Right ventricle myocardium superior (tissue), 1 donor: ENCODE results near the gene RTN1. TPM values are rescaled to one million over a fixed set of nuclear protein-coding genes. Genes with fewer than 3 reads are reported as not detected.

ENCODE experiments used
- ATAC-seq: fragments of 200-7000 bp; cut with Tn5 transposase; one replicate; pipeline ENCODE4 v1.9.1; 2020; ENCODE audit warnings: mild to moderate bottlenecking; ENCODE audit not compliant: poor library complexity
- DNase-seq: peaks from one replicate; pipeline ENCODE4 v3.0.0-alpha.2; 2020
- intact Hi-C: fragments of 100-400 bp; cut with DNase I; formaldehyde crosslinking; loops from one replicate; pipeline ENCODE4 v1.11.2; 2022
- microRNA-seq: library from miRNA; unstranded; fragments of <30 nt; microRNA quantifications from one replicate; pipeline ENCODE4 v1.2.0, GENCODE V29; 2020
- total RNA-seq: library from RNA; stranded (reverse); fragmentation: NEBNext Ultra II Directional; extraction: Animal tissue kit (Norgen Biotek cat#: 25700); gene quantifications from one replicate; pipeline ENCODE4 v1.2.1, GENCODE V29; 2021
- donor health status: DM: no; HTN: yes; CAD: no; lungs with severe emphysema.

Gene RTN1
- total RNA-seq, 1 donor from 2014 or later, result 1.1 TPM

DNA sequence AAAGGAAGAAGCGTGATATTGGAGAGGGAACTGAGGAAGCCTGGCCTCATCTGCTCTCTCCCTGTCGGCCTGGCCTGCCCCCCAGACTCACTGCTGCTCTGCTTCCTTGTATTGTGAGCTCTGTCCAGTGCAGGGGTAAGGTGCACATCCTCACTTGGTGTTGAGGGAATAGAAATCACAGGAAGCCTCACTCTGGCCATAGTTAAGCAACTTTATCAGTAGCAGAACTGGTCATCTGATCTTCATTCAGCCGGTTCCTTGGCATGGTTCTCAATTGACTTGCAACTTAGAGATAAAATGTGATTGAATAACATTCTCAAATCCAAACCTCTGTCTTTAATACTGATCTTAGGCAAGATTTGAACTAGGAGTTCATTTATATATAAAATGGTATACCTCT lies 282.5 kb downstream of the RTN1 start:
- no peak for DNase-seq
- ATAC-seq, result no peak
- intact Hi-C loops, result no loop called here

DNA sequence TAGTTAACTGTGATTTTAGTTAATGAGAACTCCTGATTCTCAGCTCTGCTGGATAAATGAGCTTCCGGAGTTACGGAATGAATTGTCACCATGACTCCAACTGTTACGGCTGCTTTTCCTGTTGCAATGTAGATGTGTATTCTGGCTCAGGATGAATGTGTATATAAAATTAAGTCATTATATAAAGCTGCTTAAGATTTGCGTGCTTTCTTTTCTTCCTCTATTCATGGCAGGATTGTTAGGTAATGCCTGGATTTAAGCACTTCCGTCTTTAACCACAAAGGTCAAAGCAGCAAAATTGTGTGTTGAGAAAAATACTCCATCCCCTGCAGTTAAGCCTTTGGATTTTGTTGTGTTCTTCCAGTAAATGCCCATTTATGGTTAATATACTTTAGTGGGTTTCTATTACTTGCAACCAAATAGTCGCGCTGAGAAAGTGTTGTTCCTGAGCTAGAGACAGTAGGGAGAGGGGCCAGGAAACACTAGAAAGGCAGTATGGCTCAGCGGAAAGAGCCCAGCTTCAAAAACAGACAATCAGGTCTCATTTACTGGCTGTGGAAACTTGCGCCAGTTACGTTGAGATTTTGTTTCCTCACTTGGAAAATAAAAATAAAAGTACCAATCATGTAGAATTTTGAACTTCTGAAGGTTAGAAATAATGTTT lies 284.6 kb downstream of the RTN1 start:
- ATAC-seq, result no peak
- no peak for DNase-seq
- intact Hi-C loops, result no loop called here

DNA sequence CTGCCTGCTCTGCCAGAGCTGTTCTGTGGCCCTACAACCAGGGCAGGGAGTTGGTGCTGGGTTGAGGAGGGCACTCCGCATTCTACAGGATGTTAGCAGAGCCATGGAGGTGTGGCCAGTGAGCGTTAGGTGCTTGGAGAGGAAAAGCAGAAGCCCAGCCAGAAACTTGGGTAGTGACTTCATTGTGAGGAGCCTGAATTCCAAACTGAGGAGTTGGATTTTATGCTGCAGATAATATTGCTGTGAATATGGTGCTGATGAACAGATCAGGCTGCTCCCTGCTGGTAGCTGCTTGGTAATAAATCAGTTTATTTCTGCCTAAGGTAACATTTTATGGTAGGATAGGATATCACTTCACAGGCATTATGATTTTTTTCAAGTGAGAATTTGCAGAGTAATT lies 286.8 kb downstream of the RTN1 start:
- DNase-seq (no peak), ATAC-seq (no peak)
- intact Hi-C loops, result no loop called here

DNA sequence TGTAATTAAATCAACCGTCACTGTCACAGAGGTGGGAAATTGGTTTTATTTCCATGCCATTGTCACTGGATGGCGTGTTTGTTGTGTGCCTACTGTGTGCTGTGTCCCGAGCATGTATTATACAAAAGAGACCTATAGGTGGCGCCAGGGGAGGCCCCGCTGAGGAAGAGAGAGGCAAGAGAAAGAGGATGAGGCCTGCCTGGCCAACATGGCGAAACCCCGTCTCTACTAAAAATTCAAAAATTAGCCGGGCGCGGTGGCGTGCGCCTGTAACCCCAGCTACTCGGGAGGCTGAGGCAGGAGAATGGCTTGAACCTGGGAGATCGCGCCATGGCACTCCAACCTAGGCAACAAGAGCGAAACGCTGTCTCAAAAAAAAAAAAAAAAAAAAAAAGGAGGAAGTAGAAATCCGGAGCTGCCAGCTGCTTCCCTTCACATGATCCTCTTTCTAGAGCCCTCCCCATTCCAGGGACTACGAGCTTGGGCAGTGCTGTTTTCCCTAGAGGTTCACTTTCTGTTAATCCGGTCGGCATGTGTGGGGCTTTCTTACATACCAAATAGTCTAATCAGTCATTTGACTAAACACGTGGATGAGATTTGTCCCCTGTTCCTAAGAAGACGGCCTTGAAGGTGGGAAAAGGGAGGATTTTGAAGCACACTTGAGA lies 287.6 kb downstream of the RTN1 start:
- intact Hi-C loops, result no loop called here
- ATAC-seq (peak; percentile 48), DNase-seq (no peak)

DNA sequence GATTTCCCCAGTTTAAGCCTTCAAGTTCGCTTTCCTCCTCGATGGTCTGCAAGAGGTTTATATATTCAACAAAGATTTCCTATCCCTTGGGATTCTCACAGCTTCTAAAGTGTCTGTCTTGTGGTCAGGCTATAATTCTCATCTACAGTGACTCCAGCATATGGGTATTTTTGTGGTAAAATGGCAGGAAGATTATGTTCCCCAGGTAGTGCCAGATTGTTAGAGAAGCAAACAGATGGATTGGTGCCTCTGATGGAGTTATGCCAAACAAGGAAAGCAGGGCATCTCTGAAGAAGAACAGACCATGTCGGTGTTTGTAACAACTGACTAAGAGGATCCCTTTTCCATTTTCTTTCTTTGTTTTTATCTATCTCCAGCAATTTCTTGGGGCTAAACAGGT lies 288.4 kb downstream of the RTN1 start:
- intact Hi-C loops, result no loop called here
- no peak for DNase-seq
- ATAC-seq, result no peak

DNA sequence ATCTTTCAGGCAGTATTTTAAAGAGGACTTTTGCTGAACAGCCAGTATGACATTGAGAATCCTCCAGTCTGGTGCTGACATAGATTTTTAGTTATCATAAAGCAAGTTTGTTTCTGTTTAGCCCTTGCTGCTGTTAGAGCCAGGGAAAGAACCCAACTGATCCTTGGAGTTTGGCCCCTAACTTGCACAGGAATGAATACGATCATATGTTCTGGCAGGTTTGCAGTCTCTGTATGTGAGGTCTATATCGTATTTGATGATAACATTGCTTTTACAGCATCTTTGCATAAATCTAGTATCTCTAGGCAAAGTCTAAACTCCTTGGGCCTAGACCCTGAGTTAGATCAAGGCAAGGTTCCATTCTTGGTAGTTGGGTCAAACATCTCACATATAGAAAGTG lies 289.7 kb downstream of the RTN1 start:
- intact Hi-C loops, result no loop called here
- ATAC-seq (no peak), DNase-seq (no peak)

DNA sequence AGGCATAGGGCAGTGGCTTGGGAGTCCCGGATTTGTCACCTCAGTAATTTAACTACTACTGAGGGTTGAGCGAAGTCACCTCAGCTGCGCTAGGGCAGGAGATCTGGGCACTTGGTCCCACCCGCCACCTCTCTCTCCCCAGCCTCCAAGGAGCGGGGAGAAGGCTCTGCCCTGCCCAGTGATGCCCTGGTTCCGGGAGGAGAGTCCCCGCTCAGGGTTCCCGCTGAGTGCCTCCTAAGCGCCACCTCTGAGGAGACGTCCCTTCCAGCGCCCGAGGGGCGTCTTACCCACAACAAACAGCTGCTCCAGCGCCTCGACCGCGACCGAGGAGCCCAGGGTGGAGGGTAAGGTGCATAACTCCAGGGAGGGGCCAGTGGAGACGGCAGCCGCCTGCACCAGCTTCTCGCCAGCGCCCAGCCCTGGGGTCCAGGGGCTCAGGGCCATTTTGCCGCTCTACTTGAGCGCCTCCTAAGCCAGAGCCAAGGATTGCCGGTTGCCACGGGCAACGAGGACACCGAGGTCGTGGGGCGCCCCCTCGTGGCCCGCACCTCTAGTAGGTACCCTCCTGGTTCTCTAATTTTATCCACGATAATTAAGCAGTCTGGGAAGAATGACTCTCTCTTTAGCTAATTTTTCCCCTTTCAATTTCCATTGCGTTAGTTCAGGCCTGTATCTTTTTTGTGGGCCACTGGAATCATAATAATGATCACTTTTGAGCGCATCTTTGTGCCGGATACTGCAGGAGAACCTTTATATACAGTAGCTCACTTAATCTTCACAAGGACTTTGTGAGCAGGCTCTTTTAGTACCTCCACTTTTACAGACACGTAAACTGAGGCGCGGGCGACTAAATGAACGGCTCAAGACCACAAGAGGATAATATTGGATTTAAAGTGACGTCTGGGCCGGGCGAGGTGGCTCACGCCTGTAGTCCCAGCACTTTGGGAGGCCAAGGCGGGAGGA lies 294.0 kb downstream of the RTN1 start, which contains the start of gene CCDC175:
TSS of gene CCDC175 (minus strand) at position 481 of the 963 bp plus-strand sequence. CDS start at position 444, 37 bp downstream.
- ATAC-seq (peak; percentile 97), DNase-seq (peak; percentile 92)
- intact Hi-C loops, result no loop called here

DNA sequence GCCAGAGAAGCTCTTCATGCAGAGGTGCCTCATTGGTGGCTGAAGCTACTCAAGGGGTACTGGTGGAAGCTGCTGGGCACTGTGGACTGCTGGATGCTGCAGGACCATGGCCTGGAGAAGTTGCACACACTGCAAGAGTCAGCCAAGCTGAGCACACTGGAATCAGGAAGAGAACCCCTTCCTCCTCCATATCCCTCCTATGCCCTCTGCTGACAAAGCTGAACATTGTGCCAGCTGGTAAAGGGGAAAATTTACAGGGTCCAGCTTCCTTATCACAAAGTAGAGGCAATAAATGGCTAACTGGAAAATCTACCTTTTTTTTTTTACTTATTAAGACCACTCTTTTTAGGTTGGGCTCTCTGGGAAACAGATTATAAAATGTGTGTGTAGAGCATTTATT lies 300.5 kb downstream of the RTN1 start:
- intact Hi-C loops, result no loop called here
- no peak for DNase-seq
- ATAC-seq, result no peak

DNA sequence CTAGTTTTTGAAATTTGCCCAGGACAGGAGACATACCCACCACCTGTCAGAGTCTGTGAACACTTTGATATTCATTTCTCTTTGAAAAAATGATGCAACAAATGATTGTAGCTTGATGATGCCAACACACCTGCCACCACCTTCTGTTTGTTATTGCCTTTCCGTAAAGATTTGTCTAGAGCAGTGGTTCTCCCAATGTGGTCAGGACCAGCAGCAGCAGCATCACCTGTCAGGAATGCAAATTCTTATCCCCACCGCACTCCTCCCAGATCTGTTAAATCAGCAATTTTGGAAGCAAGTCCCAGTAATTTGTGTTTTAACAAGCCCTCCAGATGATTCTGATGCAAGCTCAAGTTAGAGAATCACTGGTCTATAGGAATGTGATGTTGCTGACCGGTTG lies 303.9 kb downstream of the RTN1 start:
- ATAC-seq, result no peak
- DNase-seq, result no peak
- intact Hi-C loops, result no loop called here

DNA sequence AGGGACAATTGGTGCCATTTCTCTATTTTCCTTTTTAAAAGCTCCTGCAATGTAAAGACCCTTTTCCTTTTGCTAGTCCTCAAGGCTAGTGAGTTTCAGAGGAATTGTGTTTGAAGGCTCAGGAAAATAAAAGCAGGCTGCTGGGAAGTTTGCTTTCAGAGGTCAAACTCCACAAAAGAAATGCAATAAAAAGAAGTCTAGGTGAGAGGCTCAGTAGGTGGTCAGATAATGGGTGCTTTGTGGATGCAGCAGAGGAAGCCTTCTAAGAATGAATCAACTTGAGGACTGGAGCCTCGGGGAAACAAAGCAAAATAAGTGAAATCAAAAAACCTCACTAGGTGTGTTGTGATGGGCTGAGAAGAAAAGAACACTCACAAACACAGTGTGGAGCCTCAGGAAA lies 304.3 kb downstream of the RTN1 start:
- intact Hi-C loops, result no loop called here
- no peak for ATAC-seq

DNA sequence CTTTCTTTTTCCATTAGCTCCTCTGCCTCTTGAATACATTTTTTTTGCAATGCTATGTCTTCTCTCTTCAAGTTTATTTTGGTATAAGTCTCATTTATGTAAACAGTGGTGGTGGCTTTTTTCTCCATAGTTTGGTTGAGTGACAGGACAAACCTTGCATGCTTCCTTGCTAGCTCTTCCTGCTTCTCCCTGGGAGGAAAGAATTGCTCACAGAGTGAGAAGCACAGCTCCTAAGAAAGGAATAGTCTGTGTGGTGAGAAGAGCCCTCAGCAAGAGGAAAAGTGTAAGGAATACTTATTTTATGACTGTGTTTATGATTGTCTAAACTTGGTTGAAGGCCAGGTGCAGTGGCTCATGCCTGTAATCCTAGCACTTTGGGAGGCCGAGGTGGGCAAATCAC lies 305.5 kb downstream of the RTN1 start:
- no peak for ATAC-seq
- intact Hi-C loops, result no loop called here

More for the DNA sequence above, 304.3 kb downstream of the RTN1 start:
- DNase-seq, result no peak

DNA sequence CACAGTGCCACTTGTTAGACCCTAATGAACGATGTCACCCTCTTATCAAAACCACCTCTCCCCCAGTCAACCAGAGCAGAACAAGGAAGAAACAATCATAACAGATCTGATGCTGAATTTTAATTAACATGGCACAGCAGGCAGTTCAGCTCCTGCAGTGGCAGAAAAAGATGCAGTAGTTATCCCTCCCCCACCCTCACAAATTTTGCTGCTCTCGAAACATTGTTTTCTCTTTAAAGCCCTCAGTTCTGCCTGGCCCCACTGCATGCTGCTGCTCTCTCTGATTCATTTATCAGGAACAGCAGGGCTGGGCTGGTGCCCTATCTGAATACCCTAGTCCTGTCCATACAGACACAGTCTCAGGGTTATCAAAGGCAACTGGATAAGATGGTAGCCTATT lies 306.2 kb downstream of the RTN1 start:
- intact Hi-C loops, result no loop called here
- no peak for DNase-seq
- ATAC-seq, result no peak

More for the DNA sequence above, 305.5 kb downstream of the RTN1 start:
- no peak for DNase-seq

DNA sequence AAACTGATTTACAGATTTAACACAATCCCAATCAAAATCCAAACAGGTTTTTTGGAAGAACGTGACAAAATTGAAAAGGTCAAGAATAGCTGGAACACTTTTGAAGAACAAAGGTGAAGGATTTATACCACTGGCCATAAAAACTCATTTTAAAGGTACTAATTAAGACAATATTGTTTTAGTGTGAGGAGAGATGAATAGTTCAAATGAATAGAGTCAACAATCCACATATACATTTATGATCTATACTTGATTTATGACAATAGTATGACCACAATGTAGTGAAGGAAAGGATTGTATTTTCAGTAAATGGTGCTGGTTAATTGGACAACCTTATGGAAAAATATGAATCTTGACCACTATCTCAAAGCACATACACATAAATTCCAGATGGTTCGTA lies 323.3 kb downstream of the RTN1 start:
- intact Hi-C loops, result no loop called here
- ATAC-seq (no peak), DNase-seq (no peak)

Small RNA genes lying within 50 kb of the gene (microRNA-seq; reads per million reads assigned to microRNA genes)
- gene MIR5586, result not detected

Other genes with a start within 250 kb of the RTN1 start
- gene LRRC9, start 49.4 kb upstream of the RTN1 start, total RNA-seq, result not detected
- 18.6 TPM for gene PCNX4, start 221.1 kb upstream of the RTN1 start, total RNA-seq